K562 (cell line): ENCODE data around the gene GFOD1. TPM values are rescaled to one million over a fixed set of nuclear protein-coding genes. Genes with fewer than 3 reads are reported as not detected.

Experiments used
- ATAC-seq: fragments of 200-7000 bp; cut with Tn5 transposase; 3 replicates; pipeline ENCODE4 v1.9.1; 2020; ENCODE audit warnings: moderate library complexity
- BruUV-seq: library from RNA; stranded (reverse); fragments of 400-500 nt; replicated peaks from 2 replicates; lab custom pipeline; 2021; lab: Mats Ljungman, UMichigan
- CTCF ChIA-PET: fragments of 300-600 bp; formaldehyde crosslinking; extraction: SDS; loops from one replicate; lab custom pipeline; 2021; ENCODE audit warnings: low intra/inter-chr PET ratio; lab: Yijun Ruan, JAX
- POLR2A ChIA-PET: fragments of 300-600, 350-650 bp; sonication (Branson Sonifier 250); formaldehyde crosslinking; extraction: SDS; loops from one replicate; lab custom pipeline; 2021; ENCODE audit warnings: antibody characterized with exemption, inconsistent platforms; lab: Yijun Ruan, JAX
- DNase-seq, 4 experiments: peaks; one replicate each; pipeline versions ENCODE4 v3.0.0 to v3.0.0-alpha.2; 2011 to 2018; ENCODE audit warnings: low spot score in 3 of 4, mixed read lengths in 3 of 4; ENCODE audit errors: extremely low read depth in 1 of 4
- FAIRE-seq: peaks from 2 replicates; lab custom pipeline; 2011; peaks lifted over from hg19 to GRCh38; lab: Jason Lieb, UNC
- H2AFZ ChIP-seq: 2 replicates; pipeline ENCODE4 v1.6.0; 2011; ENCODE audit warnings: low read depth, low read length, control low read depth, inconsistent platforms
- H3K27ac ChIP-seq: fragments of 200-600 bp; 3 replicates; pipeline ENCODE4 v1.8.0; 2011; ENCODE audit warnings: low read depth, mild to moderate bottlenecking, control low read depth, inconsistent platforms, low read length, moderate library complexity, mixed read lengths; ENCODE audit errors: extremely low read depth
- H3K27me3 ChIP-seq, 2 experiments: fragments of 300-600 bp in 1 of 2; 2 replicates in 1 of 2; 3 replicates in 1 of 2; pipeline versions ENCODE4 v1.6.0 to v1.8.0; 2011; ENCODE audit warnings: inconsistent platforms in 2 of 2, low read length in 2 of 2, mild to moderate bottlenecking in 1 of 2, mixed read lengths in 1 of 2, moderate library complexity in 1 of 2; ENCODE audit not compliant: control insufficient read depth in 2 of 2, insufficient read depth in 2 of 2
- H3K36me3 ChIP-seq: fragments of 300-600 bp; 3 replicates; pipeline ENCODE4 v1.8.0; 2011; ENCODE audit warnings: mild to moderate bottlenecking, low read length, inconsistent platforms; ENCODE audit not compliant: control insufficient read depth, insufficient read depth
- H3K4me1 ChIP-seq, 2 experiments: fragments of 200-600 bp in 1 of 2; replicated peaks in 1 of 2; 2 replicates in 1 of 2; 3 replicates in 1 of 2; pipeline versions ENCODE4 v1.5.1 to v1.8.0; 2011; ENCODE audit warnings: inconsistent platforms in 2 of 2, low read length in 2 of 2, mild to moderate bottlenecking in 1 of 2, mixed read lengths in 1 of 2, moderate library complexity in 1 of 2; ENCODE audit not compliant: control insufficient read depth in 2 of 2, insufficient read depth in 2 of 2
- H3K4me2 ChIP-seq: 2 replicates; pipeline ENCODE4 v1.6.1; 2011; ENCODE audit warnings: low read length, control low read depth, inconsistent platforms, mixed read lengths; ENCODE audit not compliant: insufficient read depth
- H3K4me3 ChIP-seq: fragments of 200-600 bp; sonication (generic), shearing (Covaris generic); 2 replicates; pipeline ENCODE4 v1.5.1; 2016; ENCODE audit warnings: control low read depth, inconsistent platforms
- H3K79me2 ChIP-seq: fragments of 200-600 bp; 3 replicates; pipeline ENCODE4 v1.8.0; 2011; ENCODE audit warnings: low read length, inconsistent platforms; ENCODE audit not compliant: control insufficient read depth, insufficient read depth
- H3K9ac ChIP-seq, 2 experiments: 2 replicates each; pipeline versions ENCODE4 v1.6.0 to v1.6.1; 2011; ENCODE audit warnings: low read depth in 2 of 2, low read length in 2 of 2, control low read depth in 1 of 2, inconsistent platforms in 1 of 2, mild to moderate bottlenecking in 1 of 2, mixed read lengths in 1 of 2; ENCODE audit not compliant: insufficient read depth in 1 of 2
- H3K9me1 ChIP-seq: one replicate; pipeline ENCODE4 v1.6.0; 2011; ENCODE audit warnings: inconsistent platforms, mild to moderate bottlenecking, low read length, moderate library complexity; ENCODE audit not compliant: control insufficient read depth, insufficient read depth
- H3K9me3 ChIP-seq: replicated peaks from 2 replicates; pipeline ENCODE4 v1.5.1; 2011; ENCODE audit warnings: low read depth, low read length, inconsistent platforms; ENCODE audit not compliant: control insufficient read depth, insufficient read depth
- H4K20me1 ChIP-seq: replicated peaks from 2 replicates; pipeline ENCODE4 v1.6.1; 2011; ENCODE audit warnings: low read length, inconsistent platforms, mixed read lengths; ENCODE audit not compliant: control insufficient read depth, insufficient read depth
- ATF4 ChIP-seq: fragments of 450-650 bp; formaldehyde crosslinking; IDR thresholded peaks from 2 replicates; pipeline ENCODE4 v1.4.0; 2022; ENCODE audit warnings: mild to moderate bottlenecking, moderate library complexity
- BACH1 ChIP-seq: fragments of 200-800 bp; sonication (Bioruptor generic); IDR thresholded peaks from 2 replicates; pipeline ENCODE4 v1.6.1; 2016; ENCODE audit warnings: missing genetic modification characterization, missing compliant biosample characterization
- CAMTA2 ChIP-seq: fragments of 250-450 bp; sonication (Bioruptor Pico); conservative IDR thresholded peaks from 2 replicates; pipeline ENCODE4 v1.5.1; 2022
- CEBPB ChIP-seq: fragments of 450-650 bp; IDR thresholded peaks from 2 replicates; pipeline ENCODE4 v1.6.1; 2016; ENCODE audit warnings: missing genetic modification characterization, missing compliant biosample characterization
- HES1 ChIP-seq: fragments of 450-650 bp; IDR thresholded peaks from 2 replicates; pipeline ENCODE4 v1.6.1; 2016; ENCODE audit warnings: low read depth, mild to moderate bottlenecking, moderate library complexity
- MEIS2 ChIP-seq: fragments of 450-650 bp; IDR thresholded peaks from 2 replicates; pipeline ENCODE4 v1.6.1; 2014; ENCODE audit warnings: mild to moderate bottlenecking; ENCODE audit not compliant: partially characterized antibody
- NCOA2 ChIP-seq, 2 experiments: fragments of 450-650 bp; IDR thresholded peaks; 2 replicates each; pipeline ENCODE4 v1.6.1; 2018; ENCODE audit warnings: mild to moderate bottlenecking in 2 of 2, moderate library complexity in 1 of 2; ENCODE audit not compliant: partially characterized antibody in 2 of 2
- NFIC ChIP-seq: fragments of 450-650 bp; IDR thresholded peaks from 2 replicates; pipeline ENCODE4 v1.6.1; 2017; ENCODE audit warnings: mild to moderate bottlenecking, inconsistent platforms
- NFRKB ChIP-seq: fragments of 450-650 bp; IDR thresholded peaks from 2 replicates; pipeline ENCODE4 v1.6.1; 2016; ENCODE audit warnings: low read depth
- PTRF ChIP-seq: fragments of 450-650 bp; IDR thresholded peaks from 2 replicates; pipeline ENCODE4 v1.6.1; 2016; ENCODE audit warnings: mild to moderate bottlenecking, missing genetic modification characterization, missing compliant biosample characterization
- RFX5 ChIP-seq: IDR thresholded peaks from 2 replicates; pipeline ENCODE4 v1.6.1; 2011; ENCODE audit warnings: low read depth, mild to moderate bottlenecking, improper control_type of control experiment, low read length
- TAL1 ChIP-seq: fragments of 450-650 bp; IDR thresholded peaks from 2 replicates; pipeline ENCODE4 v1.6.1; 2016; ENCODE audit warnings: mild to moderate bottlenecking
- TRIM25 ChIP-seq: fragments of 450-650 bp; IDR thresholded peaks from 2 replicates; pipeline ENCODE4 v1.7.0; 2016; ENCODE audit warnings: borderline replicate concordance
- ZSCAN32 ChIP-seq: fragments of 450-650 bp; formaldehyde crosslinking; IDR thresholded peaks from 2 replicates; pipeline ENCODE4 v1.4.0; 2020; ENCODE audit warnings: mild to moderate bottlenecking, moderate library complexity
- WGBS: fragments of 100-300 bp; shearing (Covaris generic); methylation state at CpG from one replicate; pipeline ENCODE4 v1.1.6; 2016; ENCODE audit warnings: low coverage, mixed read lengths; ENCODE audit not compliant: insufficient coverage; ENCODE audit errors: missing lambda C conversion rate; 5-methylcytosine and 5-hydroxymethylcytosine counted together
- in situ Hi-C: fragments of 300-500 bp; cut with MboI; formaldehyde crosslinking; loops from 4 replicates; pipeline ENCODE4 v1.15.0; 2018; ENCODE audit warnings: inconsistent platforms, mixed read lengths
- intact Hi-C: fragments of 100-400 bp; cut with micrococcal nuclease; formaldehyde crosslinking; loops from 2 replicates; pipeline ENCODE4 v1.14.2; 2022
- polyA plus RNA-seq, 8 experiments: library from polyadenylated mRNA; depleted of rRNA in 4 of 8; stranded (reverse) in 5 of 8; unstranded in 3 of 8; fragments of >200 nt; fragmentation: Nextera tagmentation in 2 of 8; fragmentation: Illumina TruSeq in 1 of 8; extraction: Ambion mirVana in 2 of 8; extraction: Trizol in 1 of 8; gene quantifications; 2 replicates each; pipeline versions ENCODE4 v1.2.1 to v1.2.3, GENCODE V29; 2011 to 2014; ENCODE audit warnings: inconsistent platforms in 1 of 8, missing spikeins in 1 of 8
- total RNA-seq, 7 experiments: library from RNA; depleted of rRNA in 6 of 7; stranded (reverse); fragments of >200 nt in 6 of 7; fragmentation: Illumina TruSeq in 2 of 7; extraction: Trizol in 2 of 7; gene quantifications; 2 replicates each; pipeline versions ENCODE4 v1.2.1 to v1.2.3, GENCODE V29; 2011 to 2021; ENCODE audit warnings: low replicate concordance in 1 of 7
- TF ChIP-seq, protein P1 (sequence below), 2 experiments: fragments of 450-650 bp in 1 of 2; sonication (generic) in 1 of 2; formaldehyde crosslinking in 1 of 2; IDR thresholded peaks in 1 of 2; conservative IDR thresholded peaks in 1 of 2; 2 replicates each; pipeline versions ENCODE4 v1.6.1 to v1.8.1; 2016 to 2023; ENCODE audit warnings: mild to moderate bottlenecking in 2 of 2, moderate library complexity in 2 of 2, inconsistent platforms in 1 of 2, missing genetic modification reagents in 1 of 2

GFOD1 gene
- total and polyA plus RNA-seq, 9 of the 15 experiments (the other 6 are each of a cell fraction or from before 2014, with no cell fraction given): 3.8 to 12.0 (median 8.2) TPM

GRCh38 chr6:13453771-13454251, 33.6 kb downstream of the GFOD1 start (continued):
- TF ChIP-seq MEIS2 (peak; percentile 31), CAMTA2 (CRISPR knock-in tag) (no peak), NFIC (peak; percentile 47), RFX5 (no peak), TRIM25 (no peak), HES1 (no peak), BACH1 (tag) (peak; percentile 59; the same call in 1 of the 2 replicates)

DNA sequence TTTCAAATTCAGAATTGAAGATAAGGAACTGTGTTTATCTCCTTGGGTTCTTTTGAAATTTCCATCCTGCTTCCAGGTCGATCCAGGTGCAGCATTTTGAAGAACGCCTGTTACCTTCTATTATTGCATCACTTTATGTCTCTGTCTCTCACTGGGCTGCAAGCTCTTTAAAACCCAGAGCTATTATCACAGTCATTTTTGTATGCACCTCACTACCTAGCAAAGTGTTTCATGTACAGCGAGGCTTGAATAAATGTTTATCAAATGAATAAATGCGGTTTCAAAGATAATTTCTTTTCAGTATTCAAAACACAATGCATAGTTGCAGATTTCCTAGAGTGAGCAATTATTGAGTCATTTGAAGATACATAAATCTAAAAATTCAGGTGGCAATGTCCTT, 34.2 kb downstream of the GFOD1 start:
- Histone ChIP-seq H3K9ac (no peak overlapping the region), H3K9me3 (no peaks in the 10 kb centered on the region), H3K27me3 (no peaks in the 10 kb centered on the region; a peak in 1 of 5 replicates), H3K4me2 (no peak overlapping the region), H3K79me2 (no peaks in the 10 kb centered on the region), H3K36me3 (no peaks in the 10 kb centered on the region; the same call in 2 of the 3 replicates), H3K27ac (no peak overlapping the region), H3K4me1 (peaks cover 6 to 11% of the 10 kb centered on the region in 2 experiments; a peak in 4 of 5 replicates), H3K4me3 (no peak overlapping the region), H4K20me1 (peaks cover 4% of the 10 kb centered on the region), H3K9me1 (peaks cover 3% of the 10 kb centered on the region), H2AFZ (no peak overlapping the region)
- 73% methylated on average over 4 of the region's 4 CpGs for WGBS
- ATAC-seq (no peak), DNase-seq (no peak), FAIRE-seq (no peak)
- ChIA-PET POLR2A (interaction anchor here (0.7 to 1.9 kb wide), 4 partner anchors 12 to 476 kb away, joined by 3 to 5 read pairs (median 3); partner anchors contain the start of gene GFOD1), CTCF (no interaction called here)
- in situ Hi-C loops: no loop called here
- no TSS peak for BruUV-seq
- intact Hi-C loops: loop anchor here (5.0 kb wide), 1 partner anchor 56 kb away; no protein-coding TSS in a partner anchor
- no peak for TF ChIP-seq PTRF (tag)
- TF ChIP-seq NCOA2 (IDR thresholded peaks at IDR 0.05; ENCODE audit: partially characterized antibody in 2 of 2): no peak
- TF ChIP-seq CEBPB (tag): peak; percentile 67
- TF ChIP-seq ATF4 (CRISPR knock-in tag): 0 out of 2 replicates have a peak, but pooled peaks have one; percentile 16
- TF ChIP-seq, protein P1, sequence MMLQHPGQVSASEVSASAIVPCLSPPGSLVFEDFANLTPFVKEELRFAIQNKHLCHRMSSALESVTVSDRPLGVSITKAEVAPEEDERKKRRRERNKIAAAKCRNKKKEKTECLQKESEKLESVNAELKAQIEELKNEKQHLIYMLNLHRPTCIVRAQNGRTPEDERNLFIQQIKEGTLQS (IDR thresholded peaks at IDR 0.05): peak; percentile 56; the same call in 1 of the 2 replicates
- TF ChIP-seq, protein P1 (CRISPR knock-in tag; conservative IDR thresholded peaks at IDR 0.05): no peak
- TF ChIP-seq ZSCAN32 (CRISPR knock-in tag): 0 out of 2 replicates have a peak, but pooled peaks have one; percentile 55
- TF ChIP-seq NFRKB: no peak
- TF ChIP-seq TAL1: no peak
